Progenitor cell of endocrine pancreas (in vitro differentiated cells): ENCODE measurements around the gene EEF1A2. TPM values are rescaled to one million over a fixed set of nuclear protein-coding genes. Genes with fewer than 3 reads are reported as not detected.

Experiments
- DNase-seq: peaks from one replicate; pipeline ENCODE4 v3.0.0; 2021; ENCODE audit warnings: low spot score; ENCODE audit not compliant: unreplicated experiment
- H3K27ac Mint-ChIP-seq: 2 replicates; pipeline ENCODE4 v1.8.0; 2021; ENCODE audit warnings: mild to moderate bottlenecking, moderate library complexity, mixed read lengths
- H3K27me3 Mint-ChIP-seq: 2 replicates; pipeline ENCODE4 v1.8.0; 2021; ENCODE audit warnings: mixed read lengths
- H3K36me3 Mint-ChIP-seq: 2 replicates; pipeline ENCODE4 v1.8.0; 2022; ENCODE audit warnings: mixed read lengths; ENCODE audit not compliant: insufficient read depth
- H3K4me1 Mint-ChIP-seq: 2 replicates; pipeline ENCODE4 v1.8.0; 2021; ENCODE audit warnings: low read depth, mixed read lengths
- H3K4me3 Mint-ChIP-seq: 2 replicates; pipeline ENCODE4 v1.8.0; 2021; ENCODE audit warnings: low read depth, mild to moderate bottlenecking, moderate library complexity, mixed read lengths
- H3K9me3 Mint-ChIP-seq: 2 replicates; pipeline ENCODE4 v1.8.0; 2021; ENCODE audit warnings: low read depth, mixed read lengths
- CTCF ChIP-seq: fragments of 200-600 bp; sonication (generic); IDR thresholded peaks from one replicate; pipeline ENCODE4 v1.5.0; 2021; ENCODE audit warnings: antibody characterized with exemption, mild to moderate bottlenecking; ENCODE audit not compliant: unreplicated experiment
- total RNA-seq: library from RNA; stranded (reverse); gene quantifications from 2 replicates; pipeline ENCODE4 v1.2.1, GENCODE V29; 2021

Gene EEF1A2
- total RNA-seq, 1 donor from 2014 or later = 11.0 TPM

GRCh38 chr20:63539092-63539430 is 40.2 kb upstream of the EEF1A2 start:
- TF ChIP-seq CTCF = no peak
- Mint-ChIP-seq H3K36me3 (no peaks in the 10 kb centered on the region), H3K9me3 (no peaks in the 10 kb centered on the region), H3K27me3 (peaks cover 5% of the 10 kb centered on the region), H3K27ac (no peak overlapping the region), H3K4me1 (peaks cover 1% of the 10 kb centered on the region), H3K4me3 (no peak overlapping the region)
- DNase-seq = no peak

GRCh38 chr20:63538204-63539091 is 39.6 kb upstream of the EEF1A2 start:
- Mint-ChIP-seq H3K9me3 (no peaks in the 10 kb centered on the region), H3K27ac (no peak overlapping the region), H3K27me3 (peaks cover under 1% of the 10 kb centered on the region), H3K36me3 (no peaks in the 10 kb centered on the region), H3K4me3 (peak overlapping the region; percentile 31), H3K4me1 (peaks cover 3% of the 10 kb centered on the region)
- DNase-seq = no peak
- no peak for TF ChIP-seq CTCF

GRCh38 chr20:63537525-63538203 is 38.8 kb upstream of the EEF1A2 start:
- H3K4me3 Mint-ChIP-seq = peak overlapping the region; percentile 31
- no peaks in the 10 kb centered on the region for H3K36me3 Mint-ChIP-seq
- peak; percentile 97 for TF ChIP-seq CTCF
- H3K9me3 Mint-ChIP-seq = no peaks in the 10 kb centered on the region
- H3K27ac Mint-ChIP-seq = no peak overlapping the region
- no peaks in the 10 kb centered on the region for H3K27me3 Mint-ChIP-seq
- DNase-seq = peak; percentile 87
- H3K4me1 Mint-ChIP-seq = peaks cover 3% of the 10 kb centered on the region

GRCh38 chr20:63536997-63537524 is 38.2 kb upstream of the EEF1A2 start, which contains the start of gene PTK6:
TSS of gene PTK6 (minus strand) at chr20:63537376. CDS start at chr20:63537314, 62 bp downstream.
- TF ChIP-seq CTCF = no peak
- H3K36me3 Mint-ChIP-seq = no peaks in the 10 kb centered on the region
- H3K27me3 Mint-ChIP-seq = no peaks in the 10 kb centered on the region
- H3K9me3 Mint-ChIP-seq = no peaks in the 10 kb centered on the region
- no peak for DNase-seq
- peak within 1 kb of the TSS; percentile 31 for H3K4me3 Mint-ChIP-seq
- no peak within 1 kb of the TSS for H3K27ac Mint-ChIP-seq
- H3K4me1 Mint-ChIP-seq = peaks cover 3% of the 10 kb centered on the region

- Mint-ChIP-seq H3K4me1 (peaks cover 3% of the 10 kb centered on the region), H3K4me3 (no peak overlapping the region), H3K36me3 (no peaks in the 10 kb centered on the region), H3K27me3 (no peaks in the 10 kb centered on the region), H3K27ac (no peak overlapping the region), H3K9me3 (no peaks in the 10 kb centered on the region)
- DNase-seq = no peak
- no peak for TF ChIP-seq CTCF
Observed at GRCh38 chr20:63536241-63536977, 37.5 kb upstream of the EEF1A2 start.
